Measurements from ENCODE around the gene GRB2. TPM values are rescaled to one million over a fixed set of nuclear protein-coding genes. Genes with fewer than 3 reads are reported as not detected.
"Not testable (repeated sequence)": the region's sequence is repeated elsewhere in the genome, so short reads cannot be mapped to it uniquely, and the experiment has no call there.

GRB2 gene
- total and polyA plus RNA-seq, 2 donors: 63.1 to 93.9 TPM

DNA sequence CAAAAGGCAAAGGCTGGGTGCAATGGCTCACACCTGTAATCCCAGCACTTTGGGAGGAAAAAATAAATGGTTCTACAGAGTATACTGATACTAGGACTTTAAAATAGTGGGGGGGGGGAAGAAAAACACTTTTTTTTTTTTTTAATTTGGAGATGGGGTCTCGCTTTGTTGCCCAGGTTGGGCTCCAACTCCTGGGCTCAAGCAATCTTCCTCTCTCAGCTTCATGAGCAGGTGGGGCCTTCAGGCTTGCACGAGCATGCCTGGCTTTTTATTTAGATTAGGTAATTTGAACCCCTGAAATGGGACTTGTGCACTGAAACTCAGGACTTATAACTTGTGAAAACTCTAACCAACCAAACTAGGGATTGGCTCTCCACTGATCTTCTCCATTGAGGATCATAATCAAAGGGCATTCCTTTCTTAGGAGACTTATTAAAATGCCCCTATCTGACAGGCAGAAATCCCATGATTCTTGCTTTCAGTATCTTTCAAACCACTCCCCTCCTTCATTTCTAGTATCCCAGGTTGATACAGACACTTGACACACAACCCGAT, 16.9 kb downstream of the GRB2 start:
- DNase-seq (ENCODE audit: extremely low spot score): no peak
- Histone ChIP-seq H3K4me3 (ENCODE audit: low read depth, low read length) (no peak overlapping the region), H3K27ac (ENCODE audit: low read depth) (no peak overlapping the region), H3K4me1 (ENCODE audit: insufficient read depth) (no peaks in the 10 kb centered on the region), H3K36me3 (ENCODE audit: insufficient read depth) (no peaks in the 10 kb centered on the region)
- WGBS: 87% methylated on average over 3 of the region's 3 CpGs

GRCh38 chr17:75387771-75388170, 17.7 kb downstream of the GRB2 start:
- DNase-seq (ENCODE audit: extremely low spot score): no peak
- Histone ChIP-seq H3K4me3 (ENCODE audit: low read depth, low read length) (no peak overlapping the region), H3K36me3 (ENCODE audit: insufficient read depth) (no peaks in the 10 kb centered on the region), H3K4me1 (ENCODE audit: insufficient read depth) (no peaks in the 10 kb centered on the region), H3K27ac (ENCODE audit: low read depth) (no peak overlapping the region)
- whole genome bisulfite sequencing: 90% methylated on average over 3 of the region's 3 CpGs

DNA sequence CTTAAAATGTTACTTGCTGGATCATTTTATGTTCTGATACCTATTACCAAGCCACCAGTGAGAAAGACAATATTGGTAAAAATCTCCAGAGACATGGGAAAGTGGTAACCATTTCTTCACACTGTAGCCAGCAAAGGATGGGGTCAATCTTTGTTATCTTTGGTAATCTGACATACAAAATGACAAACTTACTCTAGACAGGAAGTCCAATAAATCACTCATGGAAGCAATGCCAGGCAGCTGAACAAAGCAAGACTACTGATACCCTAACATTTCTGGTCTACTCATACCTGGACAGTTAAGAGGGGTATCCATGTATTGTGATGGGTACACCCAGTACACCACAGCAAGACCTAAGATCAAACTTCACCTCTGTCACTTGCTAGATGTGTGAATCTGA, 19.0 kb downstream of the GRB2 start:
- DNase-seq (ENCODE audit: extremely low spot score): no peak
- no peaks in the 10 kb centered on the region for H3K4me1 ChIP-seq (ENCODE audit: insufficient read depth)

DNA sequence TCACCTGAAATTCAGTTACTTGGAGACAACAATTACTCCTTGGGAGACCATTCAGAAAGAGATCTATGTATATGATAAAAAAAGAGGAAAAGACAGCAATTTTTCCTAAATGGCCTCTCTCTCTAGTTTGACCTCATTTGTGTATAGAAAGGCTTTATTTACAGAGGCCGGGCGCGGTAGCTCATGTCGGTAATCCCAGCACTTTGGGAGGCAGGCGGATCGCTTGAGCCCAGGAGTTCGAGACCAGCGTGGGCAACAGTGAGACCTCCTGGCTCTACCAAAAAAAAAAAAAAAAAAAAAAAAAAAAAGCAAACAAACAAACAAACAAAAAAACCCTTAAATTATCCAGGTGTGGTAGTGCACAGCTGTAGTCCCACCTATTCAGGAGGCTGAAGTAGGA, 20.7 kb downstream of the GRB2 start:
- DNase-seq (ENCODE audit: extremely low spot score): no peak
- H3K4me3 ChIP-seq (ENCODE audit: low read depth, low read length): no peak overlapping the region
- H3K36me3 ChIP-seq (ENCODE audit: insufficient read depth): no peaks in the 10 kb centered on the region
- H3K27ac ChIP-seq (ENCODE audit: low read depth): no peak overlapping the region
- no peaks in the 10 kb centered on the region for H3K4me1 ChIP-seq (ENCODE audit: insufficient read depth)
- WGBS: 88% methylated on average over 8 of the region's 8 CpGs

More for the DNA sequence above, 19.0 kb downstream of the GRB2 start:
- Histone ChIP-seq H3K27ac (ENCODE audit: low read depth) (no peak overlapping the region), H3K4me3 (ENCODE audit: low read depth, low read length) (no peak overlapping the region), H3K36me3 (ENCODE audit: insufficient read depth) (no peaks in the 10 kb centered on the region)

- Histone ChIP-seq H3K27ac (ENCODE audit: low read depth) (no peak overlapping the region), H3K4me1 (ENCODE audit: insufficient read depth) (no peaks in the 10 kb centered on the region), H3K4me3 (ENCODE audit: low read depth, low read length) (no peak overlapping the region), H3K36me3 (ENCODE audit: insufficient read depth) (no peaks in the 10 kb centered on the region)
- DNase-seq (ENCODE audit: extremely low spot score): no peak
- 87% methylated on average over 5 of the region's 5 CpGs for WGBS
Observed at GRCh38 chr17:75383842-75384195, 21.7 kb downstream of the GRB2 start.

DNA sequence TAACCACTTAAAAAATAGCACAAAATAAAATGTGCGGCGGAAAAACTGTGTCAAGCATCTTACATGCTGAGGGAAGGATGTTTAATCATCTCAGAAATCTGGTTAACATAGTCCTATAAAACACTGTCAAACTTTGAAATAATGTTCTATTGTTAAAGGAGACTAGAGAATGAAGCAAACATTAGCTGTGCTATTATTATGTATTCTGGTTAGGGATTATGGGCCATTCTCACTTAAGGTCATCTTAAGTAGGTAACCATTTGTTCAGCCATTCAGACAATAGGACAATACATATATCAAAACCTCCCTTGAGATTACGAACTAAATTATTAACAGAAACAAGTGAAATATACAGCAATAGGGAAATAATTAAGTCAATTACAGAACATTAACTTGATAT, 24.7 kb downstream of the GRB2 start:
- no peak overlapping the region for H3K4me3 ChIP-seq (ENCODE audit: low read depth, low read length)
- 88% methylated on average over 3 of the region's 3 CpGs for WGBS
- DNase-seq (ENCODE audit: extremely low spot score): no peak
- H3K27ac ChIP-seq (ENCODE audit: low read depth): no peak overlapping the region
- no peaks in the 10 kb centered on the region for H3K4me1 ChIP-seq (ENCODE audit: insufficient read depth)
- H3K36me3 ChIP-seq (ENCODE audit: insufficient read depth): no peaks in the 10 kb centered on the region

- no peaks in the 10 kb centered on the region for H3K4me1 ChIP-seq (ENCODE audit: insufficient read depth)
- no peaks in the 10 kb centered on the region for H3K36me3 ChIP-seq (ENCODE audit: insufficient read depth)
- H3K27ac ChIP-seq (ENCODE audit: low read depth): no peak overlapping the region
- DNase-seq (ENCODE audit: extremely low spot score): no peak
- no peak overlapping the region for H3K4me3 ChIP-seq (ENCODE audit: low read depth, low read length)
Observed at GRCh38 chr17:75380315-75380714, 25.2 kb downstream of the GRB2 start.

DNA sequence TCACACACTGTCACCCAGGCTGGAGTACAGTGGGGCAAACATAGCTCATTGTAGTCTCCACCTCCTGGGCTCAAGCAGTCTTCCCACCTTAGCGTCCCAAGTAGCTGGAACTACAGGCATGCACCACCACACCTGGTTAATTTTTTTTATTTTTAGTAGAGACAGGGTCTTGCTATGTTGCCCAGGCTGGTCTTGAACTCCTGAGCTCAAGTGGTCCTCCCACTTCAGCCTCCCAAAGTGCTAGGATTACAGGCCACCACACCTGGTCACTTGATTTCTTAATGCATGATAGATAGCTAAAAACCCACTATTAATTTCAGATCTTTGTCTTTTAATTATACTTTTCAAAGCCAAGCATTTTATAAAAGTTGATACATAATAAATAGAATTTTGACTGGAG, 26.1 kb downstream of the GRB2 start:
- H3K4me3 ChIP-seq (ENCODE audit: low read depth, low read length); H3K27ac ChIP-seq (ENCODE audit: low read depth); H3K4me1 ChIP-seq (ENCODE audit: insufficient read depth); H3K36me3 ChIP-seq (ENCODE audit: insufficient read depth); DNase-seq (ENCODE audit: extremely low spot score): not testable (repeated sequence)
- 86% methylated on average over 1 of the region's 1 CpG for WGBS

DNA sequence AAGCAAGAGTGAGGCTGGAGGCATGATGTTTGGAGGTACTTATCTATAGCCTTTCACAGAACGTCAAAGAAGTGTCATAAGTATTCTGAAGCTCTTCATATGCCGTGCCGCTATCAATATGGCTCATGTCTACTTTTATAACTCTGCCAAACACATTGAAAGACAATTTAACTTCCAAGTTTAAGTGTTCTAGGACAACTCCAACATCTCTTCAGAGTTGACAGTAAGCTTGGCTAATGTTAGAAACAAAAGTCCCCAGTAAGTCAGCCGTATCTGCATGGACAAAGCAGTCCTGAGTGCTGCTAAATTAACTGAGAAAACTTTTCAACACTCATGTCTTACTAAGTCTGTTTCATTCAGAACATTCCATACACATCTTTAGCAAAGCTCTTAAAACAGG, 32.2 kb downstream of the GRB2 start:
- DNase-seq (ENCODE audit: extremely low spot score): no peak
- Histone ChIP-seq H3K27ac (ENCODE audit: low read depth) (no peak overlapping the region), H3K4me1 (ENCODE audit: insufficient read depth) (no peaks in the 10 kb centered on the region), H3K4me3 (ENCODE audit: low read depth, low read length) (no peak overlapping the region), H3K36me3 (ENCODE audit: insufficient read depth) (peaks cover 2% of the 10 kb centered on the region)
- WGBS: 76% methylated on average over 4 of the region's 4 CpGs

- WGBS: 89% methylated on average over 5 of the region's 5 CpGs
- H3K4me1 ChIP-seq (ENCODE audit: insufficient read depth): no peaks in the 10 kb centered on the region
- DNase-seq (ENCODE audit: extremely low spot score): no peak
- H3K4me3 ChIP-seq (ENCODE audit: low read depth, low read length): no peak overlapping the region
- peaks cover 2% of the 10 kb centered on the region for H3K36me3 ChIP-seq (ENCODE audit: insufficient read depth)
- no peak overlapping the region for H3K27ac ChIP-seq (ENCODE audit: low read depth)
Observed at GRCh38 chr17:75371981-75372380, 33.5 kb downstream of the GRB2 start.

DNA sequence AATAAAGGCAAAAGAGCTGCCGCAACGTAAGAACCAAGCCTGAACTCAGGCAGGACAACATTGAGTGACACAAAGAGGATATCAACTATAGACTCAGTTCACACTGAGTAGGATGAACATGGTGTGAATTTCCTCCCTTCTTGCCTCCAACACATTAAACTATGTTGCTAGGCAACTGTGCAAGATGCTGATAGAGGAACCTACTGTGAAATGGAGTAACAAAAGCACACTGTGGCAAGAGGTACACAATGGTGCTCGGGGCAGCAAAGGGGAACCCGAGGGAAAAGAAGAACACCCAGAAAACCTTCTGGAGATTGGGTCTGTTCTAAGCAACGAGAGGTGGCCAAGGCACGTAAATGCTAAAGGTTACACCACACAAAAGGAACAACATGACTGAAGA, 34.1 kb downstream of the GRB2 start:
- no peak for DNase-seq (ENCODE audit: extremely low spot score)
- WGBS: 86% methylated on average over 6 of the region's 6 CpGs
- peaks cover 2% of the 10 kb centered on the region for H3K36me3 ChIP-seq (ENCODE audit: insufficient read depth)
- H3K4me3 ChIP-seq (ENCODE audit: low read depth, low read length): no peak overlapping the region
- peaks cover under 1% of the 10 kb centered on the region for H3K4me1 ChIP-seq (ENCODE audit: insufficient read depth)
- H3K27ac ChIP-seq (ENCODE audit: low read depth): no peak overlapping the region

GRCh38 chr17:75370286-75370915, 35.1 kb downstream of the GRB2 start:
- H3K4me3 ChIP-seq (ENCODE audit: low read depth, low read length): no peak overlapping the region
- H3K36me3 ChIP-seq (ENCODE audit: insufficient read depth): peaks cover 2% of the 10 kb centered on the region
- DNase-seq (ENCODE audit: extremely low spot score): no peak
- H3K4me1 ChIP-seq (ENCODE audit: insufficient read depth): peaks cover 3% of the 10 kb centered on the region
- 61% methylated on average over 8 of the region's 8 CpGs for WGBS
- H3K27ac ChIP-seq (ENCODE audit: low read depth): no peak overlapping the region

DNA sequence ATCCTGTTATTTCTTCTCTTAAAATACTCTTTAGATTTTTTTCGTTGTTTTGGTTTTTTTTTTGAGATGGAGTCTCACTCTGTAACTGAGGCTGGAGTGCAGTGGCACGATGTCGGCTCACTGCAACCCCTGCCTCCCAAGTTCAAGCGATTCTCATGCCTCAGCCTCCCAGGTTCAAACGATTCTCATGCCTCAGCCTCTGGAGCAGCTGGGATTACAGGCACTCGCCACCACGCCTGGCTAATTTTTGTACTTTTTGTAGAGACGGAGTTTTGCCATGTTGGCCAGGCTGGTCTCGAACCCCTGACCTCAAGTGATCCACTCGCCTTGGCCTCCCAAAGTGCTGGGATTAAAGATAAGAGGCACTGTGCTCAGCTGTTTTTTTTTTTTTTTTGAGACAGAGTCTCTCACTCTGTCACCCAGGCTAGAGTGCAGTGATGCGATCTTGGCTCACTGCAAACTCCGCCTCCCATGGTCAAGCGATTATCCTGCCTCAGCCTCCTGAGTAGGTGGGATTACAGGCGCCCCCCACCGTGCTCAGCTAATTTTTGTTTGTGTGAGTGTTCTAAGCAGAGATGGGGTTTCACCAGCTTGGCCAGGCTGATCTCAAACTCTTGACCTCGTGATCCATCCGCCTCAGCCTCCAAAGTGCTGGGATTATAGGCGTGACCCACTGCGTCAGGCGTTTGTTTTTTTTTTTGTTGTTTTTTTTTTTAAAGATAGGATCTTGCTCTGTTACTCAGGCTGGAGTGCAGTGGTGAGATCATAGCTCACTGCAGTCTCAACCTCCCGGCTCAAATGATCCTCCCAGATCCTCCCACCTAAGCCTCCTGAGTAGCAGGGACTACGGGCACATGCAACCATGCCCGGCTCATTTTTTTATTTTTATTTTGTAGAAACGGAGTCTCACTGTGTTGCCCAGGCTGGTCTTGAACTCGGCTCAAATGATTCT, 37.4 kb downstream of the GRB2 start:
- H3K36me3 ChIP-seq (ENCODE audit: insufficient read depth); H3K4me1 ChIP-seq (ENCODE audit: insufficient read depth); H3K4me3 ChIP-seq (ENCODE audit: low read depth, low read length); DNase-seq (ENCODE audit: extremely low spot score); H3K27ac ChIP-seq (ENCODE audit: low read depth): not testable (repeated sequence)
- WGBS: 85% methylated on average over 25 of the region's 25 CpGs

DNA sequence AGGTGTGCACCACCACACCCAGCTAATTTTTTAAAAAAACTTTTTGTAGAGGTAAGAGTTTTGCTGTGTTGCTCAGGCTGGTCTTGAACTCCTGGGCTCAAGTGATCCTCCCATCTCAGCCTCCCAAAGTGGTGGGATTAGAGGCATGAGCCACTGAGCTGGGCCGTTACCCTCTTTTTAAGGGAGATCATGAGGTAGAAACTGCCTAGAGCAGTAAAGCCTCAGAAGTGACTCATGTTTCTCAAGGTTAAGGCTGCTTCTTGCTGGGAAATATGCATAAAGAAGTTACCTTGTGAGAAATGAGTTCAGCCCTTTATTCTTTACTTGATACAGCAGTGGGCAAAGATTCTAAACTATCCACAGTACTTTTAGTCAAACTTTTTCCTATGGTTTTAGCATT, 38.2 kb downstream of the GRB2 start:
- Histone ChIP-seq H3K4me3 (ENCODE audit: low read depth, low read length) (no peak overlapping the region), H3K4me1 (ENCODE audit: insufficient read depth) (peaks cover 10% of the 10 kb centered on the region)

More for the DNA sequence above, 38.2 kb downstream of the GRB2 start:
- H3K27ac ChIP-seq (ENCODE audit: low read depth): no peak overlapping the region
- DNase-seq (ENCODE audit: extremely low spot score): no peak
- WGBS: 84% methylated on average over 1 of the region's 1 CpG
- H3K36me3 ChIP-seq (ENCODE audit: insufficient read depth): no peaks in the 10 kb centered on the region
